Measurements from ENCODE around the gene LTBP2.

Gene LTBP2

GRCh38 chr14:74546416-74546815 is 65.6 kb downstream of the LTBP2 start:
- no peaks in the 10 kb centered on the region for H3K9me3 ChIP-seq (replicated peaks; ENCODE audit: insufficient read depth, low read length)
- H3K27ac ChIP-seq (ENCODE audit: low read length): no peak overlapping the region
- H3K9ac ChIP-seq (ENCODE audit: low read length): no peak overlapping the region
- no peaks in the 10 kb centered on the region for H3K36me3 ChIP-seq (replicated peaks; ENCODE audit: insufficient read depth, low read length)
- H3K9me2 ChIP-seq (replicated peaks; ENCODE audit: insufficient read depth, low read length): no peaks in the 10 kb centered on the region
- no peaks in the 10 kb centered on the region for H3K4me1 ChIP-seq (ENCODE audit: low read length)
- H3K27me3 ChIP-seq (replicated peaks; ENCODE audit: insufficient read depth, low read length): 0 out of 2 replicates have a peak, but pooled peaks cover 4% of the 10 kb centered on the region
- TF ChIP-seq, protein P1, sequence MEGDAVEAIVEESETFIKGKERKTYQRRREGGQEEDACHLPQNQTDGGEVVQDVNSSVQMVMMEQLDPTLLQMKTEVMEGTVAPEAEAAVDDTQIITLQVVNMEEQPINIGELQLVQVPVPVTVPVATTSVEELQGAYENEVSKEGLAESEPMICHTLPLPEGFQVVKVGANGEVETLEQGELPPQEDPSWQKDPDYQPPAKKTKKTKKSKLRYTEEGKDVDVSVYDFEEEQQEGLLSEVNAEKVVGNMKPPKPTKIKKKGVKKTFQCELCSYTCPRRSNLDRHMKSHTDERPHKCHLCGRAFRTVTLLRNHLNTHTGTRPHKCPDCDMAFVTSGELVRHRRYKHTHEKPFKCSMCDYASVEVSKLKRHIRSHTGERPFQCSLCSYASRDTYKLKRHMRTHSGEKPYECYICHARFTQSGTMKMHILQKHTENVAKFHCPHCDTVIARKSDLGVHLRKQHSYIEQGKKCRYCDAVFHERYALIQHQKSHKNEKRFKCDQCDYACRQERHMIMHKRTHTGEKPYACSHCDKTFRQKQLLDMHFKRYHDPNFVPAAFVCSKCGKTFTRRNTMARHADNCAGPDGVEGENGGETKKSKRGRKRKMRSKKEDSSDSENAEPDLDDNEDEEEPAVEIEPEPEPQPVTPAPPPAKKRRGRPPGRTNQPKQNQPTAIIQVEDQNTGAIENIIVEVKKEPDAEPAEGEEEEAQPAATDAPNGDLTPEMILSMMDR (IDR thresholded peaks at IDR 0.05; ENCODE audit: low read length): no peak
- TF ChIP-seq EZH2 (optimal IDR thresholded peaks at IDR 0.05; ENCODE audit: low read depth, low read length) (no peak), EZH2phosphoT487 (IDR thresholded peaks at IDR 0.05; ENCODE audit: low read length) (no peak)
- H3K79me2 ChIP-seq (ENCODE audit: low read length): no peaks in the 10 kb centered on the region
- no peak overlapping the region for H2AFZ ChIP-seq (ENCODE audit: low read length)
- H3F3A ChIP-seq (ENCODE audit: insufficient read depth, low read length): no peaks in the 10 kb centered on the region
- DNase-seq: no peak
- no peak overlapping the region for H3K4me2 ChIP-seq (ENCODE audit: low read depth, low read length)
- no peak overlapping the region for H3K4me3 ChIP-seq (ENCODE audit: low read length)
- no peaks in the 10 kb centered on the region for H4K20me1 ChIP-seq (ENCODE audit: insufficient read depth, low read length)

GRCh38 chr14:74545386-74545785 is 66.7 kb downstream of the LTBP2 start:
- Histone ChIP-seq H2AFZ (ENCODE audit: low read length) (no peak overlapping the region), H3K4me1 (ENCODE audit: low read length) (no peaks in the 10 kb centered on the region), H3K9me2 (replicated peaks; ENCODE audit: insufficient read depth, low read length) (no peaks in the 10 kb centered on the region), H3K36me3 (replicated peaks; ENCODE audit: insufficient read depth, low read length) (no peaks in the 10 kb centered on the region), H3K27me3 (replicated peaks; ENCODE audit: insufficient read depth, low read length) (0 out of 2 replicates have a peak, but pooled peaks cover 4% of the 10 kb centered on the region), H3K27ac (ENCODE audit: low read length) (no peak overlapping the region), H3K9ac (ENCODE audit: low read length) (no peak overlapping the region), H3K4me2 (ENCODE audit: low read depth, low read length) (no peak overlapping the region), H3F3A (ENCODE audit: insufficient read depth, low read length) (no peaks in the 10 kb centered on the region), H3K9me3 (replicated peaks; ENCODE audit: insufficient read depth, low read length) (no peaks in the 10 kb centered on the region), H3K79me2 (ENCODE audit: low read length) (no peaks in the 10 kb centered on the region), H4K20me1 (ENCODE audit: insufficient read depth, low read length) (no peaks in the 10 kb centered on the region), H3K4me3 (ENCODE audit: low read length) (no peak overlapping the region)
- no peak for DNase-seq
- TF ChIP-seq EZH2phosphoT487 (IDR thresholded peaks at IDR 0.05; ENCODE audit: low read length) (no peak), EZH2 (optimal IDR thresholded peaks at IDR 0.05; ENCODE audit: low read depth, low read length) (no peak)
- TF ChIP-seq, protein P1 (IDR thresholded peaks at IDR 0.05; ENCODE audit: low read length): no peak

DNA sequence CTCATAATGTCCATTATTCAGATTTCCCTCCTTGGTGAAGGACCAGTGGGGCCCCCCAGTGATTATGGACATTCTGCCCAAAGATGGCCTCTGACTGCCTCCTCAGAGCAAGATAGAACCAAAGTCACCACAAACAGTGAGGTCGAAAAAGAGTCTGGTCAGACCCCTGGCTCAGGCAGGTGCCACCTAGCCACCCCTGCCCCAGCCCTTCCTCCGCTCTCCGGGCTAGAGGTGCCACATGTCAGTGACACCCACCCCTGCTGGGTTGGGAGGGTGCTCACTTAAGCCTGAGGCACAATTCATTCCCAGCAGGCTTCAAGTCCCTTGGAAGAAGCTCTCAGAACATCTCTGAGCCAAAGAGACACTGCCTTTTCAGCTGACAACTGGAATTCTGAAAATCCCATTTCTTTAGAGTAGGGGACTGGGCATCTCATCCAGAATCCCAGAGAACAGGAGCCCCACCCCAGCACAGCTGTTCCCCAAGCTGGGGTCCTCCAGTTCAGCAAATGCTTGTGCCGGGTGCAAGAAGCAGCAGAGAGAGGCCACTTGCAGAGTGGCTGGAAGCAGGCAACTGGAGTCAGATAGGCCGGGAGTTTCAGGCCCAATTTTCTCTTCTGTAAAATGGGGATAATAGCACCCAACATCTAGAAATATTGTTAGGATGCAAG is 68.1 kb downstream of the LTBP2 start:
- TF ChIP-seq EZH2phosphoT487 (IDR thresholded peaks at IDR 0.05; ENCODE audit: low read length) (no peak), EZH2 (optimal IDR thresholded peaks at IDR 0.05; ENCODE audit: low read depth, low read length) (no peak)
- TF ChIP-seq, protein P1 (IDR thresholded peaks at IDR 0.05; ENCODE audit: low read length): no peak
- no peaks in the 10 kb centered on the region for H3F3A ChIP-seq (ENCODE audit: insufficient read depth, low read length)

More for the DNA sequence above, 68.1 kb downstream of the LTBP2 start:
- Histone ChIP-seq H3K4me3 (ENCODE audit: low read length) (no peak overlapping the region), H3K79me2 (ENCODE audit: low read length) (no peaks in the 10 kb centered on the region), H2AFZ (ENCODE audit: low read length) (no peak overlapping the region), H3K9me2 (replicated peaks; ENCODE audit: insufficient read depth, low read length) (no peaks in the 10 kb centered on the region), H3K4me1 (ENCODE audit: low read length) (no peaks in the 10 kb centered on the region), H3K9ac (ENCODE audit: low read length) (no peak overlapping the region), H3K36me3 (replicated peaks; ENCODE audit: insufficient read depth, low read length) (no peaks in the 10 kb centered on the region), H4K20me1 (ENCODE audit: insufficient read depth, low read length) (no peaks in the 10 kb centered on the region), H3K27me3 (replicated peaks; ENCODE audit: insufficient read depth, low read length) (0 out of 2 replicates have a peak, but pooled peaks cover 4% of the 10 kb centered on the region), H3K9me3 (replicated peaks; ENCODE audit: insufficient read depth, low read length) (no peaks in the 10 kb centered on the region), H3K27ac (ENCODE audit: low read length) (no peak overlapping the region), H3K4me2 (ENCODE audit: low read depth, low read length) (no peak overlapping the region)
- no peak for DNase-seq

Measured in MM.1S (cell line).